ENCODE results near the gene HECW1.

Gene HECW1

GRCh38 chr7:43314379-43315158, 202.1 kb downstream of the HECW1 start:
- no peak overlapping the region for H2BK120ac ChIP-seq (ENCODE audit: low read depth, low read length)
- no peaks in the 10 kb centered on the region for H3K79me1 ChIP-seq (ENCODE audit: low read length)
- H3K9ac ChIP-seq (ENCODE audit: low read length): no peak overlapping the region
- no peak overlapping the region for H3K18ac ChIP-seq (ENCODE audit: low read length)
- no CpG with 5 or more reads among the region's 7 CpGs for WGBS (ENCODE audit: extremely low coverage, insufficient coverage, low lambda C conversion rate)
- no peak overlapping the region for H4K8ac ChIP-seq (ENCODE audit: low read depth, low read length)
- no peak overlapping the region for H3K4ac ChIP-seq (ENCODE audit: low read depth, low read length)
- H3K36me3 ChIP-seq (ENCODE audit: control insufficient read depth, insufficient read depth, low read length): no peaks in the 10 kb centered on the region
- H3K27me3 ChIP-seq (ENCODE audit: insufficient read depth, low read length, poor library complexity): no peaks in the 10 kb centered on the region
- no peak overlapping the region for H3K27ac ChIP-seq (ENCODE audit: low read depth, low read length)
- no peak overlapping the region for H3K56ac ChIP-seq (ENCODE audit: low read length)
- H2AK5ac ChIP-seq (ENCODE audit: low read length): no peak overlapping the region
- H3K79me2 ChIP-seq (ENCODE audit: control insufficient read depth, insufficient read depth, low read length): no peaks in the 10 kb centered on the region
- H3K23ac ChIP-seq (ENCODE audit: low read length): no peak overlapping the region
- no peak overlapping the region for H4K5ac ChIP-seq (ENCODE audit: low read length)
- H3K4me2 ChIP-seq (ENCODE audit: low read length): no peak overlapping the region
- no peak overlapping the region for H2BK5ac ChIP-seq (ENCODE audit: low read length)
- no peaks in the 10 kb centered on the region for H3K4me1 ChIP-seq (ENCODE audit: control insufficient read depth, low read depth, low read length)
- DNase-seq: no peak
- H2BK15ac ChIP-seq (replicated peaks; ENCODE audit: low read depth): no peak overlapping the region
- no peak overlapping the region for H3K4me3 ChIP-seq (ENCODE audit: low read length)

GRCh38 chr7:43317075-43317474, 204.6 kb downstream of the HECW1 start:
- no peak overlapping the region for H3K4me3 ChIP-seq (ENCODE audit: low read length)
- no peaks in the 10 kb centered on the region for H3K79me1 ChIP-seq (ENCODE audit: low read length)
- no peak overlapping the region for H2BK15ac ChIP-seq (replicated peaks; ENCODE audit: low read depth)
- WGBS (ENCODE audit: extremely low coverage, insufficient coverage, low lambda C conversion rate): no CpG with 5 or more reads among the region's 6 CpGs
- DNase-seq: no peak
- H3K4me1 ChIP-seq (ENCODE audit: control insufficient read depth, low read depth, low read length): no peaks in the 10 kb centered on the region
- H3K27me3 ChIP-seq (ENCODE audit: insufficient read depth, low read length, poor library complexity): no peaks in the 10 kb centered on the region
- no peak overlapping the region for H3K4me2 ChIP-seq (ENCODE audit: low read length)
- H4K5ac ChIP-seq (ENCODE audit: low read length): no peak overlapping the region
- no peak overlapping the region for H4K8ac ChIP-seq (ENCODE audit: low read depth, low read length)
- no peak overlapping the region for H3K23ac ChIP-seq (ENCODE audit: low read length)
- H3K56ac ChIP-seq (ENCODE audit: low read length): no peak overlapping the region
- no peaks in the 10 kb centered on the region for H3K79me2 ChIP-seq (ENCODE audit: control insufficient read depth, insufficient read depth, low read length)
- no peak overlapping the region for H3K4ac ChIP-seq (ENCODE audit: low read depth, low read length)
- no peak overlapping the region for H2BK5ac ChIP-seq (ENCODE audit: low read length)
- no peak overlapping the region for H3K9ac ChIP-seq (ENCODE audit: low read length)
- H2BK120ac ChIP-seq (ENCODE audit: low read depth, low read length): no peak overlapping the region
- no peak overlapping the region for H2AK5ac ChIP-seq (ENCODE audit: low read length)
- H3K36me3 ChIP-seq (ENCODE audit: control insufficient read depth, insufficient read depth, low read length): no peaks in the 10 kb centered on the region
- H3K18ac ChIP-seq (ENCODE audit: low read length): no peak overlapping the region
- no peak overlapping the region for H3K27ac ChIP-seq (ENCODE audit: low read depth, low read length)

DNA sequence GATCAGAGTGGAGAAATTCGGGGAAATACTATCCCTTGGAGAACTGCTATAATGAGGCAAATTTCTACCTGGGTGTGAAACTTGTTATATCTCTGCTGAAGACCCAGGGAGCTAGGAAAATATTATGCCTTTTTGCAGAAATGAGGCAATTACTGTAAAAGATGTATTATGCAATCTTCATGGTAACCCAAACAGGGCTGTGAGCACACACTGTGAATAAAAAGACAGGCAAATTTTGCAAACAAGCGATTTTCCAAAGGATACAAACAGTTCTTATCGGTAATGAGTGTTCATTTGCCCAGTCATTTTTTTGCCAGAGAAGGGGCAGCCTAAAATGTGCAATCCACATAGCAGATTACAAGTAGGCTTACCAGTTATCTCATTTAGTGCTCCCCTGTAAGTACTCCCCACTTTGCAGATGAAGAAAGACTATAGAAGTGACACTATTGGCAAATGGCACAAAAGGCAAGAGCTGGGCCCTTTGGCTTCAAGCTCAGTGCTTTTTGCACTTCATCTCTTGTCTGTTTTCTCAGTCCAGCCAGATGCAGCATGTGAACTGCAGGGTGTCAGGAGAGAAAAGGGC, 205.8 kb downstream of the HECW1 start:
- H2BK5ac ChIP-seq (ENCODE audit: low read length): no peak overlapping the region
- H3K79me1 ChIP-seq (ENCODE audit: low read length): no peaks in the 10 kb centered on the region
- no peak overlapping the region for H3K27ac ChIP-seq (ENCODE audit: low read depth, low read length)
- no peak for DNase-seq
- no peaks in the 10 kb centered on the region for H3K4me1 ChIP-seq (ENCODE audit: control insufficient read depth, low read depth, low read length)
- no peaks in the 10 kb centered on the region for H3K36me3 ChIP-seq (ENCODE audit: control insufficient read depth, insufficient read depth, low read length)
- H3K4ac ChIP-seq (ENCODE audit: low read depth, low read length): no peak overlapping the region
- no peak overlapping the region for H3K56ac ChIP-seq (ENCODE audit: low read length)
- H3K27me3 ChIP-seq (ENCODE audit: insufficient read depth, low read length, poor library complexity): no peaks in the 10 kb centered on the region
- H2BK15ac ChIP-seq (replicated peaks; ENCODE audit: low read depth): no peak overlapping the region
- no peak overlapping the region for H3K18ac ChIP-seq (ENCODE audit: low read length)
- H3K23ac ChIP-seq (ENCODE audit: low read length): no peak overlapping the region
- no peak overlapping the region for H2BK120ac ChIP-seq (ENCODE audit: low read depth, low read length)
- no CpG with 5 or more reads among the region's 3 CpGs for WGBS (ENCODE audit: extremely low coverage, insufficient coverage, low lambda C conversion rate)
- H3K79me2 ChIP-seq (ENCODE audit: control insufficient read depth, insufficient read depth, low read length): no peaks in the 10 kb centered on the region
- no peak overlapping the region for H4K5ac ChIP-seq (ENCODE audit: low read length)
- H3K4me2 ChIP-seq (ENCODE audit: low read length): no peak overlapping the region
- no peak overlapping the region for H3K9ac ChIP-seq (ENCODE audit: low read length)
- no peak overlapping the region for H4K8ac ChIP-seq (ENCODE audit: low read depth, low read length)
- H3K4me3 ChIP-seq (ENCODE audit: low read length): no peak overlapping the region
- no peak overlapping the region for H2AK5ac ChIP-seq (ENCODE audit: low read length)

DNA sequence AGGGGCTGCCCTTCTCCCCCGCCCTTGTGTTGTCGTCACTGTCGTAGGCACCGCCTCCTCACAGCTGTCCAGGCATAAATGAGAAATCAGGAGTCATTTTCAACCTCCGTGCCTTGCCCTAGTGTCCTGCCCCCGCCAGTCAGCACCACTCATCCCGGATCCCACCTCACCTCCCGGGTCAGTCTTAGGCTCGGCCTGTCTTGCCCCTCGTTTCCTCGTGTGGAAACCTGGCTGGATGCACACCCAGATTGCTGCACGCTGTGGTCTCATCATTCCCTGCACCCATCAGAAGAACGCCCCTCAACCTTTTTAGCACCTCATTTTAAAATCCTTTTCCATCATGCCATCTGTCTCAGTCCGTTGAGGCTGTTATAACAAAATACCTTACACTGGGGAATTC, 213.1 kb downstream of the HECW1 start:
- Histone ChIP-seq H4K5ac (ENCODE audit: low read length) (no peak overlapping the region), H3K18ac (ENCODE audit: low read length) (no peak overlapping the region), H3K79me1 (ENCODE audit: low read length) (no peaks in the 10 kb centered on the region), H2BK15ac (replicated peaks; ENCODE audit: low read depth) (no peak overlapping the region), H3K4me2 (ENCODE audit: low read length) (no peak overlapping the region), H3K4me1 (ENCODE audit: control insufficient read depth, low read depth, low read length) (peaks cover 5% of the 10 kb centered on the region), H3K27me3 (ENCODE audit: insufficient read depth, low read length, poor library complexity) (no peaks in the 10 kb centered on the region), H3K4ac (ENCODE audit: low read depth, low read length) (no peak overlapping the region), H3K27ac (ENCODE audit: low read depth, low read length) (no peak overlapping the region), H3K23ac (ENCODE audit: low read length) (peak overlapping the region; percentile 45), H4K8ac (ENCODE audit: low read depth, low read length) (no peak overlapping the region), H3K9ac (ENCODE audit: low read length) (no peak overlapping the region), H3K79me2 (ENCODE audit: control insufficient read depth, insufficient read depth, low read length) (no peaks in the 10 kb centered on the region), H3K56ac (ENCODE audit: low read length) (no peak overlapping the region), H2BK120ac (ENCODE audit: low read depth, low read length) (no peak overlapping the region), H3K4me3 (ENCODE audit: low read length) (no peak overlapping the region), H2BK5ac (ENCODE audit: low read length) (no peak overlapping the region), H2AK5ac (ENCODE audit: low read length) (no peak overlapping the region), H3K36me3 (ENCODE audit: control insufficient read depth, insufficient read depth, low read length) (no peaks in the 10 kb centered on the region)
- WGBS (ENCODE audit: extremely low coverage, insufficient coverage, low lambda C conversion rate): no CpG with 5 or more reads among the region's 14 CpGs
- no peak for DNase-seq

- no peak for DNase-seq
- Histone ChIP-seq H3K27me3 (ENCODE audit: insufficient read depth, low read length, poor library complexity) (no peaks in the 10 kb centered on the region), H3K4me1 (ENCODE audit: control insufficient read depth, low read depth, low read length) (peaks cover 5% of the 10 kb centered on the region), H3K18ac (ENCODE audit: low read length) (no peak overlapping the region), H3K9ac (ENCODE audit: low read length) (no peak overlapping the region), H2AK5ac (ENCODE audit: low read length) (no peak overlapping the region), H3K4ac (ENCODE audit: low read depth, low read length) (no peak overlapping the region), H2BK120ac (ENCODE audit: low read depth, low read length) (no peak overlapping the region), H3K36me3 (ENCODE audit: control insufficient read depth, insufficient read depth, low read length) (no peaks in the 10 kb centered on the region), H2BK5ac (ENCODE audit: low read length) (no peak overlapping the region), H3K4me3 (ENCODE audit: low read length) (no peak overlapping the region), H3K56ac (ENCODE audit: low read length) (no peak overlapping the region), H3K23ac (ENCODE audit: low read length) (no peak overlapping the region), H4K5ac (ENCODE audit: low read length) (no peak overlapping the region), H2BK15ac (replicated peaks; ENCODE audit: low read depth) (no peak overlapping the region), H3K4me2 (ENCODE audit: low read length) (no peak overlapping the region), H3K27ac (ENCODE audit: low read depth, low read length) (no peak overlapping the region), H3K79me1 (ENCODE audit: low read length) (no peaks in the 10 kb centered on the region), H3K79me2 (ENCODE audit: control insufficient read depth, insufficient read depth, low read length) (no peaks in the 10 kb centered on the region), H4K8ac (ENCODE audit: low read depth, low read length) (no peak overlapping the region)
- WGBS (ENCODE audit: extremely low coverage, insufficient coverage, low lambda C conversion rate): no CpG with 5 or more reads among the region's 9 CpGs
Observed at GRCh38 chr7:43328336-43328735, 215.9 kb downstream of the HECW1 start.

Measured in mesendoderm (in vitro differentiated cells).